Measurements from ENCODE around the gene OR4P4. TPM values are rescaled to one million over a fixed set of nuclear protein-coding genes. Genes with fewer than 3 reads are reported as not detected.

Gene OR4P4
- total and polyA plus RNA-seq, 9 of the 15 experiments (the other 6 are each of a cell fraction or from before 2014, with no cell fraction given) = not detected

DNA sequence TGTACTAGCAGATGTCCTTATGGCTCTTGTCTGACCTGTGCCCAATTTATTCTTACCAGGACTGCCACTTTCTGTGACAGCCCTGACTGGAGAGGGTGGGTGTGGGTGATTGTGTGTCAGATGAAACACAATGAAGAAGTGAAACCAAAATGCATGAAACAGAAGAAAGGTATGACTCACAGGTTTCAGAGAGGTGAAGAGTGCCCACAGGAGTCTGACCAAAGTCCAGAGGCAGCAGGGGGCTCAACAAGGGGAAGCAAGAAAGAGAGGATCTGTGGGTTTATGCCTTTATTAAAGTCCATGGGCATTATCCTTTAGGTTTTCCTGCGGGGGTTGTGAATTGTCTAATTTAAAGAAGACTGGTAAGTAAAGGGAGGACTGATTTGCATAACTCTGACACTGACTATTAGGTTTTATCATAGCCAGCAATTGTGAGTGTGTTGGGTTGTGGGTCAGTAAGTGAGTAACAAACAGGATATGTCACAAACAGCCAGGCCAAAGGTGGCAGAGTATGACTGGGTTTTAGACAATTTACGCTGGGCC lies 23.2 kb downstream of the OR4P4 start:
- ATAC-seq = no peak
- DNase-seq (ENCODE audit: extremely low read depth in 1 of 4, low spot score in 3 of 4) = no peak
- Histone ChIP-seq H3K36me3 (ENCODE audit: control insufficient read depth, insufficient read depth, low read length) (no peaks in the 10 kb centered on the region), H3K27ac (ENCODE audit: extremely low read depth, low read depth, low read length) (no peak overlapping the region), H3K79me2 (ENCODE audit: control insufficient read depth, insufficient read depth, low read length) (no peaks in the 10 kb centered on the region), H2AFZ (ENCODE audit: low read depth, low read length) (no peak overlapping the region), H3K9ac (ENCODE audit: insufficient read depth in 1 of 2, low read depth in 2 of 2, low read length in 2 of 2) (no peak overlapping the region), H3K4me1 (replicated peaks in 1 of 2; ENCODE audit: control insufficient read depth in 2 of 2, insufficient read depth in 2 of 2, low read length in 2 of 2) (no peaks in the 10 kb centered on the region), H3K4me3 (no peak overlapping the region), H3K9me3 (replicated peaks; ENCODE audit: control insufficient read depth, insufficient read depth, low read depth, low read length) (no peaks in the 10 kb centered on the region), H3K9me1 (ENCODE audit: control insufficient read depth, insufficient read depth, low read length) (no peaks in the 10 kb centered on the region), H3K4me2 (ENCODE audit: insufficient read depth, low read length) (no peak overlapping the region), H4K20me1 (replicated peaks; ENCODE audit: control insufficient read depth, insufficient read depth, low read length) (no peaks in the 10 kb centered on the region), H3K27me3 (ENCODE audit: control insufficient read depth in 2 of 2, insufficient read depth in 2 of 2, low read length in 2 of 2) (no peaks in the 10 kb centered on the region)
- ChIA-PET CTCF (ENCODE audit: low intra/inter-chr PET ratio) (no interaction called here), POLR2A (no interaction called here)
- no TSS peak for BruUV-seq (replicated peaks)
- TF ChIP-seq POLR3A (IDR thresholded peaks at IDR 0.05; ENCODE audit: borderline replicate concordance, extremely low read depth, insufficient read depth, insufficient read length) (no peak), C11orf30 (IDR thresholded peaks at IDR 0.05; ENCODE audit: low read depth) (no peak)
- TF ChIP-seq, protein P1, sequence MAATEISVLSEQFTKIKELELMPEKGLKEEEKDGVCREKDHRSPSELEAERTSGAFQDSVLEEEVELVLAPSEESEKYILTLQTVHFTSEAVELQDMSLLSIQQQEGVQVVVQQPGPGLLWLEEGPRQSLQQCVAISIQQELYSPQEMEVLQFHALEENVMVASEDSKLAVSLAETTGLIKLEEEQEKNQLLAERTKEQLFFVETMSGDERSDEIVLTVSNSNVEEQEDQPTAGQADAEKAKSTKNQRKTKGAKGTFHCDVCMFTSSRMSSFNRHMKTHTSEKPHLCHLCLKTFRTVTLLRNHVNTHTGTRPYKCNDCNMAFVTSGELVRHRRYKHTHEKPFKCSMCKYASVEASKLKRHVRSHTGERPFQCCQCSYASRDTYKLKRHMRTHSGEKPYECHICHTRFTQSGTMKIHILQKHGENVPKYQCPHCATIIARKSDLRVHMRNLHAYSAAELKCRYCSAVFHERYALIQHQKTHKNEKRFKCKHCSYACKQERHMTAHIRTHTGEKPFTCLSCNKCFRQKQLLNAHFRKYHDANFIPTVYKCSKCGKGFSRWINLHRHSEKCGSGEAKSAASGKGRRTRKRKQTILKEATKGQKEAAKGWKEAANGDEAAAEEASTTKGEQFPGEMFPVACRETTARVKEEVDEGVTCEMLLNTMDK (IDR thresholded peaks at IDR 0.05; ENCODE audit: borderline replicate concordance, insufficient read depth, low read depth, low read length, poor library complexity, severe bottlenecking) = no peak
- intact Hi-C loops (cut with micrococcal nuclease) = no loop called here
- no peak for FAIRE-seq
- WGBS (ENCODE audit: insufficient coverage, low coverage, missing lambda C conversion rate) = 0% methylated on average over 2 of the region's 2 CpGs
- in situ Hi-C loops (cut with MboI) = no loop called here
